GM19324 (cell line): Measurements from ENCODE around the gene TMIGD3.
"Not testable (repeated sequence)": the region's sequence is repeated elsewhere in the genome, so short reads cannot be mapped to it uniquely, and the experiment has no call there.

Experiments used
- ATAC-seq: cut with Tn5 transposase; IDR thresholded peaks from one replicate; pipeline ENCODE4 v1.9.1; 2021; ENCODE audit warnings: mild to moderate bottlenecking, moderate library complexity; ENCODE audit not compliant: unreplicated experiment, low FRiP score

The TMIGD3 gene

DNA sequence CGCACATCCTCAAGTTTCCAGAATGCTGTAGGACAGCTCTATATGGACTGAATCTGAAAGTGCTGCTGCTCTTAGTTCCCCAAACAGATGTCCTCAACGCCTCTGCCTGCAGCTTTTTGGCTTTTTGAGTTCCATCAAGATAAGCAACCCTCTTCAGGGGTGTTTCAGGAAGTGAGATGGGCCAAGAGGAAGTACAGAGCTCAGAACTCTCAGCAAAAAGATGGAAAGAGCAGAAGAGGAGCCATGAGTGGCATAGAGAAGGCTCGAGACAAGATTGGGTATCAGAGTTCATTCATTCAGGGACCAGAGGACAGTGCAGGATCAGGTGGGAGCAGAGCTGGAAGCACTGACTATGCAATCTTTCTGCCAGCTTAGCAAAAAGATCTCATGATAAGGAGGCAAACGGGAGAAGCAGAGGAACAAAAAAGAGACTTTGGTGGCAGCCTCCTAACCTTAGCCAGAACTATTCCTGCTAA lies at the start of gene TMIGD3, which contains the start of gene ADORA3:
TMIGD3 (minus strand) TSS at position 49 of the 476 bp plus-strand sequence. CDS start 279 bp downstream, outside the sequence.
ADORA3 (minus strand) TSS at position 49 of the 476 bp plus-strand sequence. CDS start 279 bp downstream, outside the sequence.
- no peak for ATAC-seq

GRCh38 chr1:111553196-111553595 lies 49.8 kb upstream of the TMIGD3 start:
- no peak for ATAC-seq

DNA sequence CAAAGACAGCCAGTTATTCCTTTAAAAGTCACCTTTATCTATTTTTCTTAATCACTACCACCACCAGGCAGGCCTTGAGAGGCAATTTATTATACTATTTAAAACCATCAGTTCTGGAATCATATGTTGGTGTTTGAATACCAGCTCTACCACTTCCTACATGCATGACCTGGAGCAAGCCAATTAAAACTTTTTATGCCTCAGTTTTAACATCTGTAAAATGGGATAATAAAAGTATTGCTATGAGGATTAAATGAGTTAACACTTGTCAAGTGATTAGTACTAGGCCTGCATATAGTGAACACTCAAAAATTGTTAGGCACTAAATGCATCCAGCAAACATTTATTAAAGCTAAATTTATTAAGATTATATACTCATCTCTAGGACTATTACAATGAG lies 49.2 kb upstream of the TMIGD3 start:
- ATAC-seq = no peak

DNA sequence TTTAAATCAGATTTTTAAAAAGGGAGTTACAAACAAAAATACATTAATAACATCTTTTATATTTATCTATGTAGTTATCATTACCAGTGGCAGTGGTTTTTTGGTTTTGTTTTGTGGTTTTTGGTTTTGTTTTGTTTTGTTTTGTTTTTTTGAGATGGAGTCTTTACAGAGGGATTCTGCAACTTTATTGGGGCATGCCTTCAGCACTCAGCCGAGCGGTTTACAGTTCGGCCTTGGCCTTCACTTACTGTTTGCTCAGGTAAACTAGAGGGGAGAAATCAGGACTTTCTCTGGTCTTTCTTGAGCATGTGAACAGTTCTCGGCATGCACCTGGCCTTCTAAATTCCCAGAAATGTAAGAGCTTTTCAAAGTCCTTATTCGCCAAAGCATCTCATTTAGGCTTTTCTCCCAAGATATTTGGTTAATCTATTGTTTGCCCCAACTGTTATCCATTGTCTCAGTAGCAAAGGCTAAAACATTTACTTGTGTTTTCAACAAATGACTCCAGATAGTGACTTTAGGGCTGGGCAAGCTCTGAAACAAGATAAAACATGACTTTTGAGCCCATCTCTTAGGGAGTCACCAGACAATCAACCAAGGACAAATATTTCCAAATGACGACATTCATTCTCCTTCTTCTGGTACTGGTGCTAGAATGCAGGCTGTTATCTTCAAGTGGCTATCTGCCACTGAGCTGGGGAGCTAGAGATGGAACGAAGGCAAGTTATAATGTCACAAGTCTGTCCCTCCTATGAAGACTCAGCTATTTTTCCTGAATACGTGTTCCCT lies 48.4 kb upstream of the TMIGD3 start:
- ATAC-seq = no peak

DNA sequence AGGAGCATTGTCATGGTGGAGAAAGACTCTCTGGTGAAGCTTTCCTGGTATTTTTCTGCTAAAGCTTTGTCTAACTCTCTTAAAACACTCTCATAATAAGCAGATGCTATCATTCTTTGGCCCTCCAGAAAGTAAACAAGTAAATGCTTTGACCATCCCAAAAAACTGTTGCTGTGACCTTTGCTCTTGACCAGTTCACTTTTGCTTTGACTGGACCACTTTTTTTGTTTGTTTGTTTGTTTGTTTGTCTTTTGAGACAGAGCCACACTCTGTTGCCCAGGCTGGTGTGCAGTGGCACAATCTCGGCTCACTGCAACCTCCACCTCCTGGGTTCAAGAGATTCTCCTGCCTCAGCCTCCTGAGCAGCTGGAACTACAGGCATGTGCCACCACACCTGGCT lies 44.4 kb upstream of the TMIGD3 start:
- not testable (repeated sequence) for ATAC-seq

DNA sequence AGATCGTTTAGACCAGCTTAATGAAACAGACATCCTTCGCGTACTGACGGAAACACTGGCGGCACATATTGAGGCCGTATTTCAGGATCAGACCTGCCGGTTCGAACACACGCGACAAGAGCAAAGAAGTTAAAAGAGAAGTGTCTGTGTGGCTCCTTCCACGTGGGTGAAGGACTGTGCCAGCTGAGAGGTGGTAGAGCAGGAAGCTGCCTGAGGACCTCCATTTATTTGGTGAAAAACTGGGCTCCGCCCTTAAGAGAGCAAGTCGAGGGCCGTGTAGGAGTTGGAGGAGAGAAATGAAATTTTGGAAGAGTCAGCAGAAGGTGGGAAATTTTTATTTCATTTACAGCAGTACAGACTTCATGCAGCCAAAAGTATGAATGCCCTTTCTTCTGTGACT lies 38.8 kb upstream of the TMIGD3 start:
- ATAC-seq = no peak

DNA sequence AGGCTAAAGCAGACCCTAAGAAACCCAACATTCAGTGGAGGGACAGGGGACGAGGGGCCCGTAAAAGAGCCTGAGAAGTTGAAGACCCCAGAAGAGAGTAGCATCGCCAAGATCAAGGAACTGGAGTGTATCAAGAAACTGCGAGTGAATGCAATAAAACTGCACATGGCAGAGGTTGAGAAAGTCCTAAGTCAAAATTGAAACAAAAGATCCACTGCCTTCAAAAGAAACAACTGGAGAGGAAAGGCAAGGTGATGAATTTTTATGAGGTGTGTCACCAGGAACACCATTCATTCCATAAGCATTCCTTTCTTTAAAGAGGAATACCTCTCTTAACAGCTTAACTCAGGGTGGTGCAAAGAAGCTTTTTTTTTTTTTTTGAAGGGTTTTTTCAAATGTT lies 38.3 kb upstream of the TMIGD3 start:
- ATAC-seq = no peak

- no peak for ATAC-seq
Measured at GRCh38 chr1:111540928-111541327, 37.5 kb upstream of the TMIGD3 start.

- no peak for ATAC-seq
Measured at GRCh38 chr1:111538343-111539025, 35.1 kb upstream of the TMIGD3 start.

- ATAC-seq = no peak
Measured at GRCh38 chr1:111535256-111536191, 32.1 kb upstream of the TMIGD3 start.

DNA sequence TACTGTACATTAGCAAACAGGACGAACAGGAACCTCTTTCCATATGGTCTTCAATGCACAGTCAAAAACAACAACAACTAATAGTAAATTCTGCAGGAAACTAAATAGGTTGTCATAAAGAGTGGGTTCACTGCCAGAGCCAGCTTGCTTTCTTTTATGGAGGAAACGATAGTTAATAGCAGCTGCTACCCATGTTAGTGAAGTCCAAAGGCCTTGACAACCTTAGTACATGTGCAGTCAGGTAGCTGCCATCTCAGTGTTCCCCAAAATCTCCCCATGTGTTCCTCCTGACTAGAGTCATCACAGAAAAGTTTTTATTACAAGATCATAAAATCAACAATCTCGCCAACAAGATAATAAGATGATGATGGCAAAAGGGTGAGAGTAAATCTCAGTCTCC lies 16.6 kb upstream of the TMIGD3 start:
- ATAC-seq = no peak

DNA sequence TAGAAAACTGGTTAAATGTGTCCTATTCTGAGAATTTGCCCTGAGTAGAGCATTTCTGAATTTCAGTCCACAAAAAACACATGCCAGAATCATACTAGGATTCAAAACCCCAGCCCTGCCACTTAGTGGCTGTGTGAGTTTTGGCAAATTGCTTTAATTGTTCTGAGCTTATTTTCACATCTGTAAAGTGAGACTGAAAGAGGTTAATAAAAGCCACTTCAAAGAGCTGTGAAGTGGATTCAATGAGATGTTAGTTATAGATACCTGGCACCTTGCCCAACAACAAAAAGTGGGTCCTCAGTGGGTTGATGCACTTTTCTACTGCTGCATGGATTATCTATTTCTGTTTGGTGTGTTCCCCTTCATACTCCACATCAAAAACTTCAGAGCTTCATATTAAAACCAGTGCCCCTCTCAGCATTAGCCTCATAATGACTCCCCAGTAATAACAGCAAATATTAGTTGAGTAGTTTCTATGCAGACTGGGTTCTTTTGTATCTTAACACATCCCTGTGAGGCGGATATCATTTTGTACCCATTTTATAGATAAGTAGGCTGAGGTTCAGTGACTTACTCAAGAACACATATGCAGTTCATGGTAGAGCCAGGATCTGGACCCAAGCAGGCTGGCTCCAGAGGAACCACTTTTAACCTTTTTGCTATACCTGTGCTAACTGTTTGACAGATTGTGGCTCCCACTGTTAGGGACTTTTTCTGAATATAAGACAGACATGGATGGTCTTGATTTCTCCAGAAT lies 14.2 kb upstream of the TMIGD3 start:
- no peak for ATAC-seq

- ATAC-seq = no peak
Measured at GRCh38 chr1:111516005-111516535, 12.6 kb upstream of the TMIGD3 start.

- ATAC-seq = no peak
Measured at GRCh38 chr1:111515291-111516004, 12.0 kb upstream of the TMIGD3 start.

DNA sequence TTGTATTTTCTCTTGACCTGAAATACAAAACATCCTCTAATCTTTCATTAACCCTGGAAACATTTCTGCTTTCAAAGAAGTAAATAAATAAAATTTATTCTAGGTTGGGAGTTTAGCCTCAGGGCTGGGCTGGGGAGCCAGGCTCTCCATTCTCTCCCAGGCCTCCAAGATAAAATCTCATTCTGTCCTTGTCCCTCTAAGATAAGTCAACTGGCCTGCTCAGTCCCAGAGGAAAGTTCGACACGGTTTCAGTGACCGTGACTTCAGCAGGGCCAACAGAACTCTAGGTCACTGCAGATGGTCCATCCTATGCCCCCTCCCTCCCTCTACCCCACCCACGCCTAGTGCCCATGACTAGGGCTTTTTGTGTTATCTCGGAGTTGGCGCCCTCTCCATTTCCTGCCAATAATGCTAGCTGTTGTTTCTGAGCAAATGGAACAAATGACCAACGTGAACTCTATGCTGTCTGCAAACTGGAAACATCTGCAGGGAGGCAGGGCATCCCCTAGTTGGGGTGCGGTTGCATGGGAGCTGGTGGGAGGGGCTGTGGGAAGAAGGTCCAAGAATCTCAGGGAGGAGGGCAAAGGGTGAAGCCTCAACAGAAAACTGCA lies 10.1 kb upstream of the TMIGD3 start:
- ATAC-seq = no peak

GRCh38 chr1:111512931-111513330 lies 9.5 kb upstream of the TMIGD3 start:
- no peak for ATAC-seq

DNA sequence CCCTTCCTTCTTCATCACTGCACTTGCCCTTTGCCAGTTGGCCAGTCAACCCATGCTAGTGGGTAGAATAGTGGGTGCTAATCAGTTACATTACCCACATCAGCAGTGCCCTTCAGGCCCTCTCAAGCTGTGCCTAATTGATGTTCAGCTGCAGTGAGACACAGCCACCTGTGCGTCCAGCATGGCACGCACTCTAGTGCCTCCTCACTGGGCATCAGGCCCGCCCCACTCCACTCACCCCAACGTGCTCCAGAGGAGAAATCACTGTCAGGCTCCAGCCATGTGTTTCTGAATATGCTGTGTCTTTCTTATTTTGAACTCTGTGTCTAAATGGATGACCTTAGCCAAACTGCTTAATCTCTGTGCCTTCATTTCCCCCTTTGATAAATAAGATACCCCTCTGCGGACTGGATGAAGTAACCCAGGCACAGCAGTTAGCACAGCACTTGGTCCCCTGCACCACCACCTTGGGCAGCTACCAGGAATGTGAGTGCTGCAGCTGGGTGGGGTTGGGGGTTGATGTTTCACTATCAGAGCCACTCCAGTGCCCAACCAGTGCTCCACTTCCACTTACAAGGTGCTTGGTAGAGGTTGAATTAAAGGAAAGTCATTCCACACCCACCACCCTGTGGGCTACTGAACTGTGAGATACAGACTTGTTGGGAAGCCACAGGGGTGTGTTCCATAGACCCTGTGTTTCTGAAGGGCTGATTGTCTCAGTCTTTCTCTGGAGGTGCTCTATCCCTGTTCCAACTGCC lies 8.9 kb upstream of the TMIGD3 start:
- ATAC-seq = no peak

GRCh38 chr1:111511370-111511769 lies 7.9 kb upstream of the TMIGD3 start:
- ATAC-seq = no peak
